ENCODE data around the gene GLYR1. TPM values are rescaled to one million over a fixed set of nuclear protein-coding genes. Genes with fewer than 3 reads are reported as not detected.

Gene GLYR1
- total and polyA plus RNA-seq, 7 donors: 28.6 to 74.1 (median 60.3) TPM

- Histone ChIP-seq H3K9me3 (no peaks in the 10 kb centered on the region), H3K4me3 (no peak overlapping the region), H3K36me3 (ENCODE audit: insufficient read depth in 1 of 2, low read depth in 1 of 2) (peaks cover 8 to 99% of the 10 kb centered on the region in 2 donors), H3K4me1 (peaks cover 10% of the 10 kb centered on the region), H3K27me3 (ENCODE audit: insufficient read depth in 3 of 3, low read length in 2 of 3) (no peaks in the 10 kb centered on the region), H3K27ac (no peak overlapping the region)
- TF ChIP-seq, protein P1, sequence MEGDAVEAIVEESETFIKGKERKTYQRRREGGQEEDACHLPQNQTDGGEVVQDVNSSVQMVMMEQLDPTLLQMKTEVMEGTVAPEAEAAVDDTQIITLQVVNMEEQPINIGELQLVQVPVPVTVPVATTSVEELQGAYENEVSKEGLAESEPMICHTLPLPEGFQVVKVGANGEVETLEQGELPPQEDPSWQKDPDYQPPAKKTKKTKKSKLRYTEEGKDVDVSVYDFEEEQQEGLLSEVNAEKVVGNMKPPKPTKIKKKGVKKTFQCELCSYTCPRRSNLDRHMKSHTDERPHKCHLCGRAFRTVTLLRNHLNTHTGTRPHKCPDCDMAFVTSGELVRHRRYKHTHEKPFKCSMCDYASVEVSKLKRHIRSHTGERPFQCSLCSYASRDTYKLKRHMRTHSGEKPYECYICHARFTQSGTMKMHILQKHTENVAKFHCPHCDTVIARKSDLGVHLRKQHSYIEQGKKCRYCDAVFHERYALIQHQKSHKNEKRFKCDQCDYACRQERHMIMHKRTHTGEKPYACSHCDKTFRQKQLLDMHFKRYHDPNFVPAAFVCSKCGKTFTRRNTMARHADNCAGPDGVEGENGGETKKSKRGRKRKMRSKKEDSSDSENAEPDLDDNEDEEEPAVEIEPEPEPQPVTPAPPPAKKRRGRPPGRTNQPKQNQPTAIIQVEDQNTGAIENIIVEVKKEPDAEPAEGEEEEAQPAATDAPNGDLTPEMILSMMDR (IDR thresholded peaks at IDR 0.05): no peak
- intact Hi-C loops (cut with DNase I): no loop called here
- 58 to 79% (median 64%) methylated on average over 6 of the region's 6 CpGs for WGBS, 3 donors
- ATAC-seq: peak in 1 of 4 donors; percentile 44
- no peak for DNase-seq
Measured at GRCh38 chr16:4820652-4821051, 26.4 kb downstream of the GLYR1 start.

GRCh38 chr16:4814542-4815173, 32.4 kb downstream of the GLYR1 start:
- peak overlapping the region; percentile 67 for H3K27ac ChIP-seq
- peak; percentile 73 to 82 (median 78) for ATAC-seq

GRCh38 chr16:4814046-4814445, 33.0 kb downstream of the GLYR1 start:
- peak overlapping the region; percentile 67 for H3K27ac ChIP-seq
- no peaks in the 10 kb centered on the region for H3K27me3 ChIP-seq (ENCODE audit: insufficient read depth in 3 of 3, low read length in 2 of 3)
- H3K4me1 ChIP-seq: peaks cover 21% of the 10 kb centered on the region
- DNase-seq (no peak), ATAC-seq (peak; percentile 73 to 91 (median 82))
- H3K9me3 ChIP-seq: no peaks in the 10 kb centered on the region
- H3K36me3 ChIP-seq (ENCODE audit: insufficient read depth in 1 of 2, low read depth in 1 of 2): peaks cover 0 to 99% of the 10 kb centered on the region in 2 donors
- intact Hi-C loops (cut with DNase I): no loop called here
- H3K4me3 ChIP-seq: peak overlapping the region; percentile 24
- TF ChIP-seq, protein P1 (IDR thresholded peaks at IDR 0.05): no peak

More at GRCh38 chr16:4814542-4815173, 32.4 kb downstream of the GLYR1 start:
- peaks cover 2 to 99% of the 10 kb centered on the region in 2 donors for H3K36me3 ChIP-seq (ENCODE audit: insufficient read depth in 1 of 2, low read depth in 1 of 2)
- H3K27me3 ChIP-seq (ENCODE audit: insufficient read depth in 3 of 3, low read length in 2 of 3): no peaks in the 10 kb centered on the region
- TF ChIP-seq, protein P1 (IDR thresholded peaks at IDR 0.05): no peak
- WGBS, 3 donors: 39 to 63% (median 44%) methylated on average over 16 of the region's 16 CpGs
- no peaks in the 10 kb centered on the region for H3K9me3 ChIP-seq
- intact Hi-C loops (cut with DNase I): no loop called here
- H3K4me3 ChIP-seq: peak overlapping the region; percentile 24
- peaks cover 21% of the 10 kb centered on the region for H3K4me1 ChIP-seq
- peak in 1 of 2 donors; percentile 79 for DNase-seq

DNA sequence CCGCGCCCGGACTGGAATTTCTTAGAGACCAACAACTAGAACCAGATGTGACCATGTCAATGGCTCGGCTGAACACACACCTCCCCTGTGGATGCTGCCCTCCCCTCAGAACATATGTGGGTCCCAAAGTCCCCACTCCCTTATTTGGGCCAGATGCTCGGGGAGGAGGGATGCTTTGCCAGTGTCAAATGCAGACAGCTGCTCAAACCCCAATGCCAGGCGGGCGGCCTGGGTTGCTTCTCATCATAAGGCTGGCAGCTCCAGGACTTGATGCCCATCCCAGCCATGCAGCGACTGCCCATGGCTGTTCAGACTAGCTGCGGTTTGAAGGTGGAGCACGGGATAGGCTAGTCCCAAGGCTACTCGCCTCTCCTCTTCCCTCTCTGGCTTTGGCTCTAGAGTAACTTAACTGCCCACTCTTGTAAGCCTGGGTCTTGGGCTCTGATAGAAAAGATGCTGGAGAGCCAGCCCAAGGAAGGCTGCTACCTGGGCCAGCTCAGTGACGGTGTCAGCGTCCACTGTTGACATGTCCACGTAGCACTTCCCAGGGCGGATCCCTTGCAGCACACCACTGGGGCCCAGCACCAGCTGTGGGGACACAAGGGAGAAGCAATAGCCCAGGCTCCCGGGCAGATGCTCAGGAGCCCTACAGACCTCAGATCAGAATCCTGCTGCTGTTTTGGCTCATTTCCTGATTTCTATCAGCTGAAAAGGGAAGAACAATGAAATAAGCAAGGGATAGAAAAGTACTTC, 33.7 kb downstream of the GLYR1 start:
- no peak for DNase-seq
- TF ChIP-seq, protein P1 (IDR thresholded peaks at IDR 0.05): no peak
- intact Hi-C loops (cut with DNase I): no loop called here
- 81 to 91% (median 84%) methylated on average over 16 of the region's 16 CpGs for WGBS, 3 donors
- Histone ChIP-seq H3K27me3 (ENCODE audit: insufficient read depth in 3 of 3, low read length in 2 of 3) (no peaks in the 10 kb centered on the region), H3K9me3 (no peaks in the 10 kb centered on the region), H3K4me3 (no peak overlapping the region), H3K4me1 (peaks cover 21% of the 10 kb centered on the region), H3K27ac (peak overlapping the region; percentile 67), H3K36me3 (ENCODE audit: insufficient read depth in 1 of 2, low read depth in 1 of 2) (peaks cover 0 to 100% of the 10 kb centered on the region in 2 donors)
- peak in 3 of 4 donors; percentile 21 to 47 (median 45) for ATAC-seq

Data from psoas muscle (tissue), 8 donors.